Activated T-helper 2 cell treated with anti-CD3 and anti-CD28 coated beads, Interferon-gamma antibody, Interleukin-2, Interleukin-4, amounts not matched to agents 10 μg/mL and 5 μg/mL and 100 μg/mL, durations not matched to agents 14 hours and 24 hours and 36 hours (primary cell): ENCODE results near the gene CGB3. TPM values are rescaled to one million over a fixed set of nuclear protein-coding genes. Genes with fewer than 3 reads are reported as not detected.
"Not testable (repeated sequence)": the region's sequence is repeated elsewhere in the genome, so short reads cannot be mapped to it uniquely, and the experiment has no call there.

Experiments
- DNase-seq: peaks from one replicate; pipeline ENCODE4 v3.0.0; 2021; ENCODE audit warnings: low spot score
- H3K27ac Mint-ChIP-seq: one replicate; pipeline ENCODE4 v1.8.0; 2021; ENCODE audit warnings: mixed read lengths
- H3K27me3 Mint-ChIP-seq: one replicate; pipeline ENCODE4 v1.8.0; 2021; ENCODE audit warnings: low read depth, mixed read lengths
- H3K36me3 Mint-ChIP-seq: one replicate; pipeline ENCODE4 v1.8.0; 2021; ENCODE audit warnings: low read depth, mixed read lengths
- H3K4me1 Mint-ChIP-seq: one replicate; pipeline ENCODE4 v1.8.0; 2021; ENCODE audit warnings: low read depth, mixed read lengths
- H3K4me3 Mint-ChIP-seq: one replicate; pipeline ENCODE4 v1.8.0; 2021; ENCODE audit warnings: low read depth, mild to moderate bottlenecking, moderate library complexity, mixed read lengths
- H3K9me3 Mint-ChIP-seq: one replicate; pipeline ENCODE4 v1.8.0; 2021; ENCODE audit warnings: mixed read lengths
- intact Hi-C: fragments of 100-400 bp; cut with micrococcal nuclease; formaldehyde crosslinking; loops from one replicate; pipeline ENCODE4 v1.15.1; 2023
- total RNA-seq: library from RNA; stranded (reverse); gene quantifications from 2 replicates; pipeline ENCODE4 v1.2.3, GENCODE V29; 2022

CGB3 gene
- total RNA-seq, 1 donor from 2014 or later, result not detected

GRCh38 chr19:49036815-49037214 lies 12.7 kb upstream of the CGB3 start, which contains the start of gene CGB1:
CGB1 (minus strand) TSS chr19:49036895; CDS start chr19:49036711, 184 bp downstream.
- H3K9me3 Mint-ChIP-seq, H3K36me3 Mint-ChIP-seq, H3K27me3 Mint-ChIP-seq, H3K4me1 Mint-ChIP-seq, H3K27ac Mint-ChIP-seq, H3K4me3 Mint-ChIP-seq, intact Hi-C loops: not testable (repeated sequence)
- DNase-seq, result peak; percentile 44

GRCh38 chr19:49031642-49032301 lies 7.6 kb upstream of the CGB3 start, which contains the start of gene CGB2:
CGB2 (plus strand) TSS chr19:49031890; CDS start chr19:49032096, 206 bp downstream.
- intact Hi-C loops, H3K4me1 Mint-ChIP-seq, H3K27me3 Mint-ChIP-seq, H3K27ac Mint-ChIP-seq, H3K9me3 Mint-ChIP-seq, H3K36me3 Mint-ChIP-seq: not testable (repeated sequence)
- peak within 1 kb of the TSS; percentile 66 for H3K4me3 Mint-ChIP-seq
- peak; percentile 69 for DNase-seq

DNA sequence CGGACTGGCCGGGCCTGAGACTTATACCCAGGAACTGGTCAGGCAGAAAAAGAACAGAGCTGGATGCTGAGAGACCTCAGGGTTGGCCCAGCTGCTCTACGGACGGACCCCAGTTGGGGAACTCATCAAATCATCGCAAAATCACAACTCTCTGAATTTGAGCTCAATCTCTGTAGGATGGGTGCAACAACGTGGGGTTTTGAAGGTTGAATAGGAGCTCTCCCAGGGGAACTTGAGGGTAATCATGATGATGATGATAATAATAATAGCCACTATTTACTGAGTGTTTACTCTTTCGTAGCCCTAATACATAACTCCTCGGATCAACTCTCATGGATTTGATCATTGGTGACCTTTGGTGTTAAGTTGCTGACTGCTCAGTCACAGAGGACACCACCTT lies 6.2 kb upstream of the CGB3 start:
- H3K27ac Mint-ChIP-seq, H3K4me1 Mint-ChIP-seq, H3K36me3 Mint-ChIP-seq, H3K4me3 Mint-ChIP-seq, H3K27me3 Mint-ChIP-seq, intact Hi-C loops, H3K9me3 Mint-ChIP-seq, DNase-seq: not testable (repeated sequence)

GRCh38 chr19:49029749-49030148 lies 5.6 kb upstream of the CGB3 start:
- H3K27me3 Mint-ChIP-seq, H3K4me1 Mint-ChIP-seq, H3K4me3 Mint-ChIP-seq, intact Hi-C loops, H3K9me3 Mint-ChIP-seq, DNase-seq, H3K36me3 Mint-ChIP-seq, H3K27ac Mint-ChIP-seq: not testable (repeated sequence)

DNA sequence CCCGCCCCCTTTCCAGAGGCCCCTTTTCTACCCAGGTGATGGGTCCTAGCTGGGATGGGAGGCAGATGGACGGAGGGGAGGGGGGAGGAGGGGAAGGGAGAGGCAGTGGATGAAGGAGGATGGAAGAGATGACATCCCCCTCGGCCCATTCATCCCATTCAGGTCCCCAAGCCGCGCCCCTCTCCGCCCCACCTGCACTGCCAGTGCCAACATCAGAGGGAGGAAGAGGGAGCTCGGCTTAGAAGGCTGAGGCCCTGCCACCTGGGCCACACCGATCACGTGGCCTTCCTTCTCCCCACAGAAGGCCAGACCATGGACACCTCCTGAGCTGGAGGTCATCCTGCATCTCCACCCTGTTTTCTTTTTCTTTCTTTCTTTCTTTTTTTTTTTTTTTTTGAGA lies 4.6 kb upstream of the CGB3 start:
- H3K27me3 Mint-ChIP-seq, intact Hi-C loops, H3K27ac Mint-ChIP-seq, H3K36me3 Mint-ChIP-seq, DNase-seq, H3K9me3 Mint-ChIP-seq, H3K4me1 Mint-ChIP-seq, H3K4me3 Mint-ChIP-seq: not testable (repeated sequence)

DNA sequence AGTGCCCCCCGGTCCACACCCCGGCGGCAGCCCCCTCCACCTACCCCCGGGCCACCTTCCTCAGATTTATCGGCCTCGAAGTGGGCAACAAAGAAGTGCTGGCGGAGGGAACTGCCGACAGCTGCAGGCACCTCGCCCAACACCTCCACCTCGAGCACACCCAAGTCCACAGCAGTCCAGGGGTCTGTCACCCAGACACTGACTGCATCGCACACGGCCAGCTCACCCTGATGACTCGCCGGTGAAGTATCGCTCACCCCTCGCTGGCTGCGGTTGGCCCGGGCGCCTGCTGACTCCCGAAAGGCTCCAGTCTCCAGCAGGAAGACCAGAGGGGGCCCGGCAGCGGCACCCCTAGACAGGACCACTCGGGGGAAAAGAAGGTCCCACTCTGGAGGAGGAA lies 1.5 kb upstream of the CGB3 start:
- H3K4me1 Mint-ChIP-seq, H3K9me3 Mint-ChIP-seq, H3K36me3 Mint-ChIP-seq, H3K27ac Mint-ChIP-seq, DNase-seq, H3K4me3 Mint-ChIP-seq, intact Hi-C loops, H3K27me3 Mint-ChIP-seq: not testable (repeated sequence)

- intact Hi-C loops, H3K27ac Mint-ChIP-seq, DNase-seq, H3K4me3 Mint-ChIP-seq, H3K9me3 Mint-ChIP-seq, H3K27me3 Mint-ChIP-seq, H3K4me1 Mint-ChIP-seq, H3K36me3 Mint-ChIP-seq: not testable (repeated sequence)
Measured at GRCh38 chr19:49025088-49025487, 955 bp upstream of the CGB3 start.

GRCh38 chr19:49022116-49022515 lies 2.0 kb downstream of the CGB3 start:
- peaks cover 10% of the 10 kb centered on the region for H3K27me3 Mint-ChIP-seq
- H3K36me3 Mint-ChIP-seq, result no peaks in the 10 kb centered on the region
- no peaks in the 10 kb centered on the region for H3K9me3 Mint-ChIP-seq
- no peak for DNase-seq
- H3K27ac Mint-ChIP-seq, result no peak overlapping the region
- peaks cover 20% of the 10 kb centered on the region for H3K4me1 Mint-ChIP-seq
- H3K4me3 Mint-ChIP-seq, result no peak overlapping the region
- intact Hi-C loops, result no loop called here

DNA sequence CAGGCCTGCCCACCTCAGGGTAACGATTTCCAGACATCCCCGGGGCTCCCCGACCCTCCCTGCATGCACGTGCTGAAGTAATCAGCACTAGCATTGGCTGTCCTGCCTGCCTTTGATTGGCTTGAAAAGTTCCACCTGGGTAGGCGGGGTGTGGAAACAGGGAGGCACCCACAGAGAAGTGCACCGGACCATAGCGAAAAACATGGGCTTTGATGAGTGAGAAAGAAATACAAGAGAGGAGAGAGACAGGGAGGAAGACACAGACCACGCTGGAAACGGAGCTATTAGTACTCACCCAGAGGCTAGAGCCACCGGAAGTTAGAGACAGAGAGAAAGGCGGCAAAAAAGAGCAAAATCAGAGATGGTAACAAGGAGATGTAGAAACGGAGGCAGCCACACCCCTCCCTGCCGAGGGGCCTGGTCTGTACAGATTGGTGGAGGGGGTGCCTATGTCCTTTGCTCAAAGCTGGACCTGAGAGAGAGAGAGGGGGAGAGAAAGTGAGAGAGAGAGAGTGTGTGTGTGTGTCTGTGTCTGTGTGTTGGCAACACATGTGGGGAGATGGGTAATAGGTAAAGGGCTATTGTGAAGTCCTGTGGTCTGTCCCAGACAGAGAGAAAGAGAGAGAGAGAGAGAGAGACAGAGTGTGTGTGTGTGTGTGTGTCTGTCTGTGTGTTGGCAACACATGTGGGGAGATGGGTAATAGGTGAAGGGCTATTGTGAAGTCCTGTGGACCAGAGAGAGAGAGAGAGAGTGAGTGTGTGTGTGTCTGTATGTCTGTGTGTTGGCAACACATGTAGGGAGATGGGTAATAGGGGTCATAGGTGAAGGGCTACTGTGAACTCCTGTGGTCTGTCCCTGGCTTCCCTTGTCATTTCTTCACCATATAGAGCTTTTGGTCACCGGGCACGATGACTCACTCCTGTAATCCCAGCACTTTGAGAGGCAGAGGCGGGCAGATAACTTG lies 2.9 kb downstream of the CGB3 start:
- Mint-ChIP-seq H3K27me3 (peaks cover 10% of the 10 kb centered on the region), H3K4me3 (no peak overlapping the region), H3K4me1 (peaks cover 20% of the 10 kb centered on the region), H3K36me3 (peaks cover 3% of the 10 kb centered on the region), H3K27ac (no peak overlapping the region), H3K9me3 (no peaks in the 10 kb centered on the region)
- DNase-seq, result no peak
- intact Hi-C loops, result no loop called here

DNA sequence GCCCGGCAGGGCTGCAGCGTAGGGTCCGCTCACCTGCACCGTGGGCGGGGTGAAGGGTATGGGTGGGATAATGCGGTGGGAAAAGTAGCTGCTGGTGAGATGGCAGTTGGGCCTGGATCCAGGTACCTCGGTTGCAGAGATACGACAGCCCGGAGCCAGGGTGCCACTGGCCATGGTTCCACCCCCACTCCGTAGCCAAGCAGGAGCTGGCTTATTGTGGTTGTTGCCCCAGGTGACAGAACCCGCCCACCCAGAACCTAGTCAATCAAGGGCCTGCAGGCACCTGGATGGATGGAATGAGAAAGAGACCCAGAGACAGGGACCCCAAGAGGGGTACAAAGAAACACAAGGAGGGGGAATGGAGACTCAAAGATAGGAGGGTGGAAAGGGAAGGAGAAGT lies 3.8 kb downstream of the CGB3 start:
- Mint-ChIP-seq H3K4me3 (no peak overlapping the region), H3K27me3 (peaks cover 10% of the 10 kb centered on the region), H3K36me3 (peaks cover 9% of the 10 kb centered on the region), H3K9me3 (no peaks in the 10 kb centered on the region), H3K27ac (no peak overlapping the region), H3K4me1 (peaks cover 20% of the 10 kb centered on the region)
- DNase-seq, result no peak
- intact Hi-C loops, result no loop called here

DNA sequence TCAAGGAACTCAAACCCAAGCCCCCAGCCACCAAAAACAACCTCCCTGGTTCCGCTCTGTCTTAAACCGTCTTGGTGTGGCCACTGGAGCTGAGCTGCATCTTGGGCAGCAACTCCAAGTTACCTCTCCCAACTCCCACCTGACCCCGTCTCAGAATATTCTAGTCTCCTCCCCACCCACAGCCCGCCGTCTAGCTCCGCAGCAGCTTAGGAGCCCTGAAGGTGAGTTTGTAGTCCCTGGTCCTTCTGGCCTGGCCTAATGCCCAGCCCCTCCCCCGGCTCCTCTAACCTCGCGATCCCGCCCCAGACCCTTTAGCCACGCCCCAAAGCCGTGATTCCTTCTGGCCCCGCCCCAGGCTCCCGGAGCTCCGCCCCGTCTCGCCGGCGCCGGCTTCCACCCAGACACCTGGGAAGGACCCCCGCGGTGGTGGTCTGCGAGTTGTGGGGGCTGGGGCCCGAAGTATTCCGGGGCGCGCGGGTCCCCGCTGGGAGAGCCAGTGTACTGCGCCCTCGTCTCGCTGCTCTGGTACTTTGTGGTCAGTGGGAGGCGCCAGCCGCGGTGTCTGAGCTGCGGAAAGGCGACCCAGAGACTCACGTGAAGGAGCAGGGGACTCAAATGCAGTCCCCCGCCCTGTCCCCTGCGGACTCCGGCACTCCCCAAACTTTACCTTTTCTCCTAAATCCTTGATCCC lies 4.7 kb downstream of the CGB3 start:
- intact Hi-C loops, result no loop called here
- peak overlapping the region; percentile 85 for H3K4me3 Mint-ChIP-seq
- H3K27ac Mint-ChIP-seq, result no peak overlapping the region
- H3K36me3 Mint-ChIP-seq, result peaks cover 15% of the 10 kb centered on the region
- peaks cover 10% of the 10 kb centered on the region for H3K27me3 Mint-ChIP-seq
- no peaks in the 10 kb centered on the region for H3K9me3 Mint-ChIP-seq
- DNase-seq, result peak; percentile 50
- peaks cover 20% of the 10 kb centered on the region for H3K4me1 Mint-ChIP-seq

GRCh38 chr19:49018388-49019241 lies 5.5 kb downstream of the CGB3 start:
- H3K27ac Mint-ChIP-seq, DNase-seq, intact Hi-C loops, H3K9me3 Mint-ChIP-seq: not testable (repeated sequence)
- H3K4me3 Mint-ChIP-seq, result peak overlapping the region; percentile 85
- peaks cover 10% of the 10 kb centered on the region for H3K27me3 Mint-ChIP-seq
- H3K4me1 Mint-ChIP-seq, result peaks cover 20% of the 10 kb centered on the region
- H3K36me3 Mint-ChIP-seq, result peaks cover 21% of the 10 kb centered on the region
